ENCODE measurements around the gene LRIG2.
"Not testable (repeated sequence)": the region's sequence is repeated elsewhere in the genome, so short reads cannot be mapped to it uniquely, and the experiment has no call there.

Gene LRIG2

DNA sequence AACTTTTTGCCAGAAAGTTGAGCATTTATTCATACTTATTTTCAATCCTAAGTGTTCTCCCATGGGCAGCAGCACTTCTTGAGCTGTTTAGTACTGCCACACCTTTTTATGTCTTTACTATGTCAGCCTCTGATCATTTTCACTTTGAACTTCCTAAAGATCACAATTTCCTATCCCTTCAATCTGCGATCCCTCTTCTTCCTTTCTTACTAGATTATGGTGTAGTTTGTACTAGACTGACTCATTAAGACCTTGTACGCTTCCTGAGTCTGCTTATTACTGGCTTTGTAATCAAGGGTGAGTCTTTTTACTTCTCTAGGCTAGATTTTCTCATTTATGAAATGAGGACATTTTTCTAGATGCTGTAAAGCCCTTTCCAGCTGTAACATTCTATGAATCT is 55.1 kb downstream of the LRIG2 start:
- DNase-seq, result no peak

DNA sequence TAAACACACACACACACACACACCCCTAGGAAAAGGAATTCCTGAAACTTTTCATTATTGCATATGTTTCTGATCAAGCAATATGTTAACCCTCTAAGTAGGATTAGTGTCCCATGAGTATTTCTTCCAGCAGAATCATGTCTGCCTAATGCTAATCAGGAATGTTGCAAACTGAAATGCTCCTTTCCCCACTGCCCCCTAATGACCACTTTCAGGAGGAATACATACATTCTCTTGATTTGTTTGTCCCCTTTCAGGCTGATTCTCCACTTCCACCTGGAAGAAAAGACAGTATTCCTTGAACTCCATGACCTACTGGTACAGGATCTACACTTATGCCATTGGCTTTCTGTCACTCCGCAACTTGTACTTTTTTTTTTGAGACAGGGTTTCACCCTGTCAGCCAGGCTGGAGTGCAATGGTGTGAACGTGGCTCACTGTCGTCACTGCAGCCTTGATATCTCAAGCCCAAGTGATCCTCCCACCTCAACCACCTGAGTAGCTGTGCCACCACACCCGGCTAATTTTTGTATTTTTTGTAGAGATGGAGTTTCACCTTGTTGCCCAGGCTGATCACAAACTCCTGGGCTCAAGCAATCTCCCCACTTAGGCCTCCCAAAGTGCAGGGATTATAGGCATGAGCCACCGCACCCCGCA is 56.7 kb downstream of the LRIG2 start:
- DNase-seq, result no peak

- peak; percentile 23 for DNase-seq
These were observed 60.0 kb downstream of the LRIG2 start for GRCh38 chr1:113133038-113133437.

GRCh38 chr1:113133759-113134158 is 60.8 kb downstream of the LRIG2 start:
- DNase-seq, result no peak

GRCh38 chr1:113135460-113135859 is 62.5 kb downstream of the LRIG2 start:
- no peak for DNase-seq

DNA sequence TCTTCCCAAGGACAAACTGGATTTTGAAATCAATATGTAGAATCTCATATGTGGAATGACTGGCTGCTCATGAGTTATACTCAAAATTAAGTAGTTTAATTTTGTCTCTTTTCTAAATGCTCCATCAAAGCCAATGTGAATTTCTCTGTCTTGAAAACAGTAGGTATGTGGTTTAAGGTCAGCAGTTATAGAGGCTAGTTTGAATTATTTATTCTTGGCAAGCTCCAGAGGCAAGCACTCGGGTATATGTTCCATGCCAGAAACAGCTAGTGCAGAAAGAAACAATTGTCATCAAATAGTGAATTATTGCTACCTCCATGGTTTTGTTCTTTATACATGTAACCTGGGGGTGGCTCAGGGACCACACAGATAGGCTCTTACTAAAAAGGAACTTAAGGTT is 63.5 kb downstream of the LRIG2 start:
- no peak for DNase-seq

GRCh38 chr1:113137563-113137962 is 64.6 kb downstream of the LRIG2 start:
- no peak for DNase-seq

DNA sequence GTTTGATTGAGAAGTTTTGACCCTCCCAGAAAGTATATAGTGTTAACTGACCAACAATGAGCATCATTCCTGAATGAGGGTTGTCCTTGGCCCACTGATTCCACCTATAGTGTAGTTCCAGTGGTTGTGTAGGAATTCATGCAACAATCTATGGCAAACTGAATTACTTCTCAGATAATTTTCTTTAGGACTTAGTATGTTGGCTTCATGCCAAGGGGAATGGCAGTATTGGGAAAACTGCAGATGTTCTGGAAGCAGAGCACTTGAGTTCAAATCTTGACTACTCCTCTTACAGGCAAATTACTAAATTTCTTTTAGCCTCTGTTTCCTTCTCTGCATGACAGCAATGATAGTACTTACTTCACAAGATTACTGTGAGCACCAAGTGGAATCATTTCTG is 65.8 kb downstream of the LRIG2 start:
- no peak for DNase-seq

DNA sequence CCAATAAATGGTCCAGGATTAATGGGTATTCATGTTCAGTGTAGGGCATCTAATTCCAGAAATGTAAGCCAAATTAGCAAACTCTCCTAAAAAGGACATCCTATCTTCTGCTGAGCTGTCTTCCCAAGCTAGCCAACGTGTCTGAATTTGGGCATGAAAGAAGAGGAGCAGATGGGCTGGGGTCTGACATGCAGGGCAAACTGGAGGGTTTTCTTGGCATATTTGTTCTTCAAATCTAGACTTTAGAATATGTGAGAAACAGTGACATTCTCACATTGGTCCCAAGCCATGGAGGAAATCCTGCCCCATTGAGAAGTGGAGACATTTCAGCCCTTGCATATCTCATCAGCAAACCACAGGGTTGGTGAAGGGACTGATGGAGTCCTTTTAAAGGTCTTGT is 67.2 kb downstream of the LRIG2 start:
- DNase-seq, result no peak

GRCh38 chr1:113140588-113141446 is 67.8 kb downstream of the LRIG2 start:
- peak; percentile 54 for DNase-seq

GRCh38 chr1:113141650-113142473 is 68.9 kb downstream of the LRIG2 start:
- no peak for DNase-seq

DNA sequence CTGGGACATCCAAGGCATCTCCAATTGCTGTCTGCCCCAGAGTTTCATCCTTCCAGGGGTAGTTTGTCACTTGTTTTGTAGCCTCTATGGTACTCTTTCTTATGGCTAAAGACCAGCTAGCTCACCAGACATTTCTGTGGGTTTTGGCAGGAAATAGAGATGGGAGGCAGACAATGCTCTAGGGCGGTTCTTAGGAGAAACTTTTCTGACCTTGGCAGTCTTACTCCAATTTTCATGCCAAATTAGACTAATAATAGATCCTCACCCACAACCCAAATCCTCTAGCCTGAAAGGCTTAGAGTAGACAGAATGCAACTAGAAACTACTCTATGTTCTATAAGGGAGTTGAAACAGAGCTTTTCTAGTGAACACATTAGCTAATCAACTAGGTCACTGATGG is 69.8 kb downstream of the LRIG2 start:
- DNase-seq, result no peak

GRCh38 chr1:113146242-113147072 is 73.5 kb downstream of the LRIG2 start:
- no peak for DNase-seq

GRCh38 chr1:113147073-113147625 is 74.2 kb downstream of the LRIG2 start:
- DNase-seq, result no peak

DNA sequence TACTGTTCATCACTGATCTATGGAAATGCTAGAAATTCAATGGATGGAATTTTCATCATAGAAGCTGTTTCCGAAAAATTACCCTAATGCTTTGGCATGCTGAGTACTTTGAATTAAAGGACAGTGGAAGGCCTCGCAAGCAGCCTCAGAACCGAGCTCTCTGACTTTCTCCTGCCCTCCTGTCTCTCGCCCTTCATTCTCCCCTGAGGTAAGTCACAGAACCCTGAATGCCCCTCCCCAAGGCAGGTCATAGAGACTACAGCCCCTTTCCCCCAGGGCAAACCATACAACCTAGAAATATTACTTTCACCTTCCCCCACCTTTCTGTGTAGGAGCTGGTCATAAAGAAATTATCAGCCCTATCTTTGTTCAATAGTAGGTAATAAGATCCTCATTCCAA is 74.8 kb downstream of the LRIG2 start:
- DNase-seq, result no peak

GRCh38 chr1:113150494-113150893 is 77.5 kb downstream of the LRIG2 start:
- not testable (repeated sequence) for DNase-seq

DNA sequence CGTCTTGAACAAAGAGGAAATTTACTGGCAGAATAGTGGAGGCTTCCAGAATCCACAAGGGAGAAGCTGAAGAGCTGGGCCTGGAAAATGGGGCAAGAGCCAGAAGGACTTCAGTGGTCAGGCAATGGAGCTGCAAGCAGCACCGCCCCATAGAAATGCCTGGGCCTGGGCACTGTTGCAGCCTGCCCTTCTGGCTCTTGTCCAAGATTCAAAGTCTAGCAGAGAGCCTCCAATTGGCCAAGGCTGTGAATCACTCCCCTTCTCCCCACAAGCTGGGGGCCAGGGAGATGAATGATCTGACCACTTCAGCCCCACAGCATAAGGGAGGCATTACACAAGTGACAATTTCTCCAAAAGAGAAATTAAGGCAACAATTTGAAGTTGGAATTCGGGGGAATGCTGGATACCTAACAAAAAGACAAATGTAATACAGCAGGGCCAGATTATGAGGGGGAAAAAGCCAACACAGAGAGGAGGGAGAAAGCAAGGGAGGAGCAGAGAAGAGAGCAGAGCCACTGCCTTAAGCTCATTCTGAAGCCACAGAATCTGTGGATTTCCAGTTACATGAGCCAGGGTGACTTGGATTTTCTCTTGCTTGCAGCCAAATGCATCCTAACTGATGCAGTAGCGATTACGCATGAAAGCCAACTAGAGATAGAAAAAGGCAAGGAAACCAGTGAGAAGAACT is 80.3 kb downstream of the LRIG2 start:
- DNase-seq, result no peak

DNA sequence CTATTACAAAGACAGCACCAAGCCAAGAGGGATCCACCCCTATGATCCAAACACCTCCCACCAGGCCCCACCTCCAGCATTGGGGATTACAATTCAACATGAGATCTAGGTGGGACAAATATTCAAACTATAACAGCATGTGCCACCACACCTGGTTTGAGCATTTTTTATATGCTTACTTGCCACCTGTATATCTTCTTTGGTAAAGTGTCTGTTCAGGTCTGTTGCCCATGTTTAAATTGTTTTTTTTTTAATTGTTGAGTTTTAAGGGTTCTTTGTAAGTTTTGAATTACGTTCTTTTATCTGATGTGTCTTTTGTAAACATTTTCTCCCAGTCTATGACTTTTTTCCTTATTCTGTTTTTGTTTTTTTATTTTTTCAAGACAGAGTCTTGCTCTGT is 83.4 kb downstream of the LRIG2 start:
- DNase-seq, result no peak

GRCh38 chr1:113158743-113159142 is 85.7 kb downstream of the LRIG2 start:
- DNase-seq, result not testable (repeated sequence)

DNA sequence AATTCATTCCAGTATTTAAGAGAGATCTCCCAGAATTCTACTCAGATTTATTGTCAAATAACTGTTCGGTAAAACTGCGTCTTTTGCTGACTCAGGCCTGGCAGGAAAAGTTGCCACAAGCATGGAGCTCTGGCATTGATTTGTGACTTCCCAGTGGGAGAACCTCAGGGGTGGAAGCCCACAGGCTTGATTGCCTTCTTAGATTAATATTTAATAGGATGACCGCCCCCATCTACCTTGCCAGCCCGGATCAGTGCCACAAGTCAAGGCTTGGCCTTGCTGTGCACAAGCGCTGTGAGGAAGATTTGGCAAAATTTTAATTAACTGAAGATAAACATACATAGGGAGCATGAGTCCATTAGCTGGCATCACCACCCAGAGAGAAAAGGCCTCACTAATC is 93.5 kb downstream of the LRIG2 start:
- DNase-seq, result no peak

DNA sequence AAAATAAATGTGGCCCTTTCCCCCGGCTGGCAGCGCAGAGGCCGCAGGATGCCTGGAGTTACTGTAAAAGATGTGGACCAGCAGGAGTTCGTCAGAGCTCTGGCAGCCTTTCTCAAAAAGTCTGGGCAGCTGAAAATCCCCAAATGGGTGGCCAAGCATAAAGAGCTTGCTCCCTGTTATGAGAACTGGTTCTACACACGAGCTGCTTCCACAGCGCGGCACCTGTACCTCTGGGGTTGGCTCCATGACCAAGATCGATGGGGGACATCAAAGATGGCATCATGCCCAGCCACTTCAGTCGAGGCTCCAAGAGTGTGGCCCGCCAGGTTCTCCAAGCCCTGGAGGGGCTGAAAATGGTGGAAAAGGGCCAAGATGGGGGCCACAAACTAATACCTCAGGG is 95.9 kb downstream of the LRIG2 start:
- no peak for DNase-seq

GRCh38 chr1:113169591-113169990 is 96.6 kb downstream of the LRIG2 start:
- DNase-seq, result no peak

All from activated naive CD4-positive, alpha-beta T cell treated with Interleukin-2 at 50 U/mL for 16 hours (primary cell).